Cardiac fibroblast (primary cell): ENCODE data around the gene RNF126.

ENCODE experiments used
- DNase-seq, 2 donors: peaks; one replicate each; pipeline versions ENCODE4 v3.0.0 to v3.0.0-alpha.2; 2010; ENCODE audit warnings: low read depth in 2 of 2
- H3K4me3 ChIP-seq, 2 donors: replicated peaks in 1 of 2; 1 replicate in 1 of 2; 2 replicates in 1 of 2; pipeline ENCODE4 v1.5.1; 2011; ENCODE audit warnings: low read depth in 2 of 2, low read length in 2 of 2, mild to moderate bottlenecking in 2 of 2, moderate library complexity in 1 of 2
- TF ChIP-seq, protein P1 (sequence below): IDR thresholded peaks from one replicate; pipeline ENCODE4 v1.5.1; 2011; ENCODE audit warnings: low read depth, mild to moderate bottlenecking, low read length, inconsistent platforms

The RNF126 gene

DNA sequence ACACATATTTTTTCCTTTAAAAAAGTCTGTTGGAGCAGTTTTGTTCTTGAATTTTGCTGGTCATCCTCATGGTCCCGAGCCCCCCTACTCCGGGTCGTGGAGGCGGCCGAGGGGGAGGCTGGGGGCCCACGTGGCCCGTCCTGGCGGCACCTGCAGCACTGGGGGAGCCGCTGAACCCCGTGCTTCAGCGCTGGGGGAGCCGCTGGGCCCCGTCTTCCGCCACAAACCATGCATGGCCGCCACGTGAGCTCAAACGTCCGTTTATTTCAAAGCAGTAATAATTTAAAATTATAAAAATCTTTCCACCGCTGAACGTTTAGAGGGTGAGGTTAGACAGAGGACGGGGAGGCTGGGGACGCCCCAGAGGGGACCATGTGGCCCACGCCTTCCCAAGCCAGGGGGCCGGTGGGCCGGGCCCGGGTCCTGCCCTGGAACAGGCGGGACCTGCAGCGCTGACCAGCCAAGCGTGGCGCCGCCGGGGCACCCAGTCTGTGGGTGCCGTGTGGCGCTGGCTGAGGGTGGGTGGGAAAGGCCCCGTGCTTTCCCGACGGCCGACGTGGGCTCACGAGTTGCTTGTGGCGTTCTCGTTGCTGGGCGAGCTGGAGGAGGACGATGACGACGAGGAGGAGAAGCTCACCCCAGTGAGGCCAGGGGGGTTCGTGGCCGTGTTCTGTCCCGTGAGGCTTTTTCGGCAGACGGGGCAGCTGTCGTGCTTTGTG lies 15.3 kb downstream of the RNF126 start:
- TF ChIP-seq, protein P1, sequence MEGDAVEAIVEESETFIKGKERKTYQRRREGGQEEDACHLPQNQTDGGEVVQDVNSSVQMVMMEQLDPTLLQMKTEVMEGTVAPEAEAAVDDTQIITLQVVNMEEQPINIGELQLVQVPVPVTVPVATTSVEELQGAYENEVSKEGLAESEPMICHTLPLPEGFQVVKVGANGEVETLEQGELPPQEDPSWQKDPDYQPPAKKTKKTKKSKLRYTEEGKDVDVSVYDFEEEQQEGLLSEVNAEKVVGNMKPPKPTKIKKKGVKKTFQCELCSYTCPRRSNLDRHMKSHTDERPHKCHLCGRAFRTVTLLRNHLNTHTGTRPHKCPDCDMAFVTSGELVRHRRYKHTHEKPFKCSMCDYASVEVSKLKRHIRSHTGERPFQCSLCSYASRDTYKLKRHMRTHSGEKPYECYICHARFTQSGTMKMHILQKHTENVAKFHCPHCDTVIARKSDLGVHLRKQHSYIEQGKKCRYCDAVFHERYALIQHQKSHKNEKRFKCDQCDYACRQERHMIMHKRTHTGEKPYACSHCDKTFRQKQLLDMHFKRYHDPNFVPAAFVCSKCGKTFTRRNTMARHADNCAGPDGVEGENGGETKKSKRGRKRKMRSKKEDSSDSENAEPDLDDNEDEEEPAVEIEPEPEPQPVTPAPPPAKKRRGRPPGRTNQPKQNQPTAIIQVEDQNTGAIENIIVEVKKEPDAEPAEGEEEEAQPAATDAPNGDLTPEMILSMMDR = no peak
- no peak overlapping the region for H3K4me3 ChIP-seq
- no peak for DNase-seq

DNA sequence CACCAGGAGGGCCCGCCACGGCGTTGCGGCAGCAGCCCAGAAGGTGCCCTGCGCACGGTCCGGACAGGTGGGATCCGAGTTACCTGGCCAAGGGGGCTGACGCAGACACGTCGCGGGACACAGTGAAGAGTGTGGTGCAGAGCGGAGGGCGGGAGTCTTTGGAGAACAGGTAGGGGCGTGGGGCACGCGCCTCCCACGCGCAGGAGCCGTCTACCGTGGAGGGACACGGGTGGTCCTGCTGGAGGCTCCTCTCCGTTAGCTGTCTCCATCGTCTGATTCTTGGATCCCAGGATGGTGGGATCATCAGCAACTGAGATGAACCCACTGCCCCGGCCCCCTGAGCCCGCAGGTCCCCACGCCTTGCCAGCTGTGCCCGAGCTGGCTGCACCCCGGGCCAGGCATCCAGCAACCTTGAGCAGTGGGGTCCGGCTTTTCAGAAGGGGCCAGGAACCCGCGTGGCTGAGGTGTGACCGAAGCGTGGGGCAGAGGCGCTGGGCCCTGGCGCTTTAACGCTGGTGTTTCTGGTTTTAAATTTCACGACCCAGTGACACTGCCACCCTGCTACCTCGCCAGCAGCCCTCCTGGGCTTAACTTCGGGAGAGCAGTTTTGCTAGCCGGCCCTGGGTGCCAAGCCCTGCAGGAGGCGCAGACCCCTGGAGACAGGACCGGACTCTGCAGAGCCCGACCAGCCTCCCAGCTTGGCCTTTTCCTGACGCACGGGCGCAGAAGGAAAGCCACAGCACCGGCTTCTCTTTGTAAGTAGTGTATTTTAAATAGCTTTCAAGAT lies 16.0 kb downstream of the RNF126 start:
- DNase-seq = no peak
- H3K4me3 ChIP-seq = no peak overlapping the region
- TF ChIP-seq, protein P1 = no peak

DNA sequence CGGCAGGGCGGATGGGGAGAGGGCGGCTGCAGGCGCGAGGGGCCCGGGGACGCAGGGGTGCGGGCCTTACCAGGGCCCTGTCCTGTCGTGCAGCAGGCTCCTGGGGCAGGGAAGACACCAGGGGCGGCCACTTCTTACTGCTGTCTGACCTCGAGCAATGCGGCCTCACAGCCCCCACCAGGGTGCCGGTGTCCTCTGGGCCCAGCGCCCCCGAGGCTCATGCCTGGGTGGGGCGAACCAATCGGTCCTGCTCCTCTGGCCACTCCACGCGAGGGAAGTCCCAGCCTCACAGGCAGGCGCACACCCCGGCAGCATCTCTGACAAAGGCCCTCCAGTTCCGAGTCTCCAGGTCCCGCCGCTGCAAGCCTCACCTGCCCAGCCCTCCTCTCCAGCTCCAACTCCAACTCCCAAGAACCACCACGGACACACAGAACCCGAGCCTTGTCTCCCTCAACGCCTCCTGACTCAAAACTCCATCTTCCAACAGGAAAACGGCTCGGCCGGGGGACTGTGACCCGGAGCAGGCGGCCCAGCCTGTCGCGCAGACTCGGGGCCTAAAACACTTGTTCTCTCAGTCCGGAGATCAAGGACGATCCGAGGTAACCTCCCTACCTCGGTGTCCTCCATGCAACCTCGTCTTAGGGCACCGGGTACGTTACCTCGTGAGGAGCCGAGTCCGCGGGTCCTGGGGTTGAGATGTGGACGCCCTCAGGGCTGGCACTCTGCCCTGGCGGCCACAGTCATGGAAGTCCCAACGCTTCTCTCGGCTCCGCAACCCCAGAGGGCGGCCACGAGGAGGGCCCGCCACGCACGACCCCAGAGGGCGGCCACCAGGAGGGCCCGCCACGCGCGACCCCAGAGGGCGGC lies 16.9 kb downstream of the RNF126 start:
- no peak for DNase-seq
- TF ChIP-seq, protein P1 = no peak
- H3K4me3 ChIP-seq = no peak overlapping the region

DNA sequence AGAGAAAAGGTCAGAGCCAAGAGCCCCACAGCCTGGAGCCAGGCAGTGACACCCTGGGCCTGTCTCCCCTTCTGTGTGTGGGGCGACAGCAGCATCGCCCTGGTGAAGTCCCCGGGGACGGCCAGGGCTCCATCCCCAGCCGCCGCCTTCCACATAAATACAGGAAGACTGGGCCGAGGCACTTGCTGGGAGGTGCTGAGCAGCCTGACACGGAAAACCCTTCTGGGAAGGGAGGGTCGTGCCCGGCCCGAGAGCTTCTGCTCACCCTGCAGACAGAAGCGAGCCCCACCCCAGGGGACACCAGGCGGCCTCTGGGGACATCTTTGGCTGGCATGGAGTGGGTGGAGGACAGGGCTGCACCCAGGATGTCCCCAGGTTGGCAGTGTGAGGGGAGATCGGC lies 18.2 kb downstream of the RNF126 start:
- no peak overlapping the region for H3K4me3 ChIP-seq
- TF ChIP-seq, protein P1 = no peak

DNA sequence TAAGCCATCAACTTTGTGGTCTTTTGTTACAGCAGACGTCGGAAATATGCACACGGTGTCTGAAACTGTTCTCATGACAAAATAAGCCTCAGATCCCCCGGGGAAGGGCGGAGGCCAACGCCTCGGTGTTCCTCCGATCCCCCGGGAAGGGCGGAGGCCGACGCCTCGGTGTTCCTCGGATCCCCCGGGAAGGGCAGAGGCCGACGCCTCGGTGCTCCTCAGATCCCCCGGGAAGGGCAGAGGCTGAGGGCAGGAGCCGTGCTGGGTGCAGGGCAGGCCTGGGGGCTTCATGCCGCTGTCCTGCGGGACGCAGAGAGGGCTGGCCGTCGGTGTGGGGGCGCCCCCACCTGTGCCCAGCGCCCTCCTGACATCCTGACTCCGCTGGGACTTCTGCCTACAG lies 18.7 kb downstream of the RNF126 start:
- no peak for DNase-seq
- H3K4me3 ChIP-seq = no peak overlapping the region
- TF ChIP-seq, protein P1 = no peak

More for the DNA sequence above, 18.2 kb downstream of the RNF126 start:
- no peak for DNase-seq

DNA sequence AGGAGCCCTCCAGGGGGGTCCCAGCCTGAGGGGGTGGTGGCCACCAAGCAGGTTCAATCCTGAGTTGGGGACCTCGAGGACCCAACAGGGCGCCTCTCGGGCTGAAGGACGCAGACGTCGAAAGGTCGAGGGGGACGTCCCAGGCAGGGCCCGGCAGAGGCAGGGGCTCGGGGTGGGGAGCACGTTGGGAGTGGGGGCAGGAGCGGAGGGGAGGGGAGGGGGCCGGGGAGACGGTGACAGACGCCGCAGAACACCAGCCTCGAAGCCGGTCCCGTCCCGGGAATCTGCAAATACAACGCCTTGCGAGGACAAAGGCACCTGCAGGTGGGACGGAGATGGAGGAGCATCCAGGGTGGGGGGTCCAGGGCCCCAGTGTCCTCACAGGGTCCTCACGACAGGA lies 19.3 kb downstream of the RNF126 start:
- TF ChIP-seq, protein P1 = no peak
- no peak for DNase-seq
- H3K4me3 ChIP-seq = no peak overlapping the region
